Progenitor cell of endocrine pancreas (in vitro differentiated cells): ENCODE data around the gene RGPD8. TPM values are rescaled to one million over a fixed set of nuclear protein-coding genes. Genes with fewer than 3 reads are reported as not detected.
"Not testable (repeated sequence)": the region's sequence is repeated elsewhere in the genome, so short reads cannot be mapped to it uniquely, and the experiment has no call there.

ENCODE experiments used
- DNase-seq: peaks from one replicate; pipeline ENCODE4 v3.0.0; 2021; ENCODE audit warnings: low spot score; ENCODE audit not compliant: unreplicated experiment
- H3K27ac Mint-ChIP-seq: 2 replicates; pipeline ENCODE4 v1.8.0; 2021; ENCODE audit warnings: mild to moderate bottlenecking, moderate library complexity, mixed read lengths
- H3K27me3 Mint-ChIP-seq: 2 replicates; pipeline ENCODE4 v1.8.0; 2021; ENCODE audit warnings: mixed read lengths
- H3K36me3 Mint-ChIP-seq: 2 replicates; pipeline ENCODE4 v1.8.0; 2022; ENCODE audit warnings: mixed read lengths; ENCODE audit not compliant: insufficient read depth
- H3K4me1 Mint-ChIP-seq: 2 replicates; pipeline ENCODE4 v1.8.0; 2021; ENCODE audit warnings: low read depth, mixed read lengths
- H3K4me3 Mint-ChIP-seq: 2 replicates; pipeline ENCODE4 v1.8.0; 2021; ENCODE audit warnings: low read depth, mild to moderate bottlenecking, moderate library complexity, mixed read lengths
- H3K9me3 Mint-ChIP-seq: 2 replicates; pipeline ENCODE4 v1.8.0; 2021; ENCODE audit warnings: low read depth, mixed read lengths
- total RNA-seq: library from RNA; stranded (reverse); gene quantifications from 2 replicates; pipeline ENCODE4 v1.2.1, GENCODE V29; 2021
- TF ChIP-seq, protein P1 (sequence below): fragments of 200-600 bp; sonication (generic); IDR thresholded peaks from one replicate; pipeline ENCODE4 v1.5.0; 2021; ENCODE audit warnings: antibody characterized with exemption, mild to moderate bottlenecking; ENCODE audit not compliant: unreplicated experiment

RGPD8 gene
- total RNA-seq, 1 donor from 2014 or later: 11.3 TPM

GRCh38 chr2:112437405-112437831 is 4.0 kb upstream of the RGPD8 start:
- not testable (repeated sequence) for H3K4me1 Mint-ChIP-seq, H3K4me3 Mint-ChIP-seq, DNase-seq, H3K27ac Mint-ChIP-seq, H3K9me3 Mint-ChIP-seq, H3K36me3 Mint-ChIP-seq
- peaks cover 17% of the 10 kb centered on the region for H3K27me3 Mint-ChIP-seq

GRCh38 chr2:112436993-112437392 is 3.5 kb upstream of the RGPD8 start:
- H3K9me3 Mint-ChIP-seq, H3K4me1 Mint-ChIP-seq, H3K4me3 Mint-ChIP-seq, DNase-seq, H3K27ac Mint-ChIP-seq, H3K36me3 Mint-ChIP-seq: not testable (repeated sequence)
- peaks cover 13% of the 10 kb centered on the region for H3K27me3 Mint-ChIP-seq

DNA sequence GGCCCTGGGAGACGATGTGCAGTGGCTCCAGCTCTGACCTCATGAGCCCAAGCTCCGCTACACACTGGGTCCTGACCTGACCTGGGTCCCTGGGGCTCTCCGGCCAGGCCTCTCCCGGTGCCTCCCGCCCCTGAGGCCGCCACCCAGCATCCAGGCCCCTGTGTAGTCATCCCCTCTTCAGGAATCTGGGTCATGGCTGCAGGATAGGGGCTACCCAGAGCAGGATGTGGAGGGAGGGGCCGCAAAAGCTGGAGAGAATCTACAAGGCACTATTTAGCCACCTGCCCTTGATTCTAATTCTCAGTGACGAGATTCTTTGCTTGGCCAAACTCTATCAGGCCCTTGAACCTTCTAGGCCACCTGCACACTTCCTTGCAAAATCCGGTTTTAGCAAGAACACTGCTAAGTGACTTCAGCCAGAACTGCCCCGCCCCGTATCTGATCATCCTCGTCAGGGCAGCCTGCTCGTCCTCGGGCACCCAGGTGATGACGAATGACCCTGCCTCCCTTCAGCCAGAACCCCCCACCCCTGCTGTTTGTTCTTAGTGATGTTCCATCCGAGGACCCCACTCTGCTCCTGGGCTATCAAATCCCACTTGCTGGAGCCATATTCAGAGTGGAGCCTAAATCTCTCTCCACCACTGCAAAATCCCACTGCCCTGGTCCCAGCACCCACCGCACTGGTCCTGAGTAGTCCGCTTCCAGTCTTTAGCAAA is 2.4 kb upstream of the RGPD8 start:
- not testable (repeated sequence) for H3K9me3 Mint-ChIP-seq, H3K27ac Mint-ChIP-seq, DNase-seq, H3K36me3 Mint-ChIP-seq, H3K4me1 Mint-ChIP-seq, H3K4me3 Mint-ChIP-seq
- H3K27me3 Mint-ChIP-seq: peaks cover 12% of the 10 kb centered on the region

GRCh38 chr2:112434890-112435715 is 1.7 kb upstream of the RGPD8 start:
- H3K36me3 Mint-ChIP-seq, H3K9me3 Mint-ChIP-seq, H3K27ac Mint-ChIP-seq, H3K4me3 Mint-ChIP-seq, H3K4me1 Mint-ChIP-seq, DNase-seq: not testable (repeated sequence)
- H3K27me3 Mint-ChIP-seq: peaks cover 10% of the 10 kb centered on the region

- Mint-ChIP-seq H3K4me1 (peaks cover 2% of the 10 kb centered on the region), H3K27ac (no peak overlapping the region), H3K36me3 (peaks cover 3% of the 10 kb centered on the region), H3K9me3 (no peaks in the 10 kb centered on the region), H3K4me3 (no peak overlapping the region), H3K27me3 (peaks cover 10% of the 10 kb centered on the region)
- TF ChIP-seq, protein P1, sequence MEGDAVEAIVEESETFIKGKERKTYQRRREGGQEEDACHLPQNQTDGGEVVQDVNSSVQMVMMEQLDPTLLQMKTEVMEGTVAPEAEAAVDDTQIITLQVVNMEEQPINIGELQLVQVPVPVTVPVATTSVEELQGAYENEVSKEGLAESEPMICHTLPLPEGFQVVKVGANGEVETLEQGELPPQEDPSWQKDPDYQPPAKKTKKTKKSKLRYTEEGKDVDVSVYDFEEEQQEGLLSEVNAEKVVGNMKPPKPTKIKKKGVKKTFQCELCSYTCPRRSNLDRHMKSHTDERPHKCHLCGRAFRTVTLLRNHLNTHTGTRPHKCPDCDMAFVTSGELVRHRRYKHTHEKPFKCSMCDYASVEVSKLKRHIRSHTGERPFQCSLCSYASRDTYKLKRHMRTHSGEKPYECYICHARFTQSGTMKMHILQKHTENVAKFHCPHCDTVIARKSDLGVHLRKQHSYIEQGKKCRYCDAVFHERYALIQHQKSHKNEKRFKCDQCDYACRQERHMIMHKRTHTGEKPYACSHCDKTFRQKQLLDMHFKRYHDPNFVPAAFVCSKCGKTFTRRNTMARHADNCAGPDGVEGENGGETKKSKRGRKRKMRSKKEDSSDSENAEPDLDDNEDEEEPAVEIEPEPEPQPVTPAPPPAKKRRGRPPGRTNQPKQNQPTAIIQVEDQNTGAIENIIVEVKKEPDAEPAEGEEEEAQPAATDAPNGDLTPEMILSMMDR: no peak
- no peak for DNase-seq
Observed at GRCh38 chr2:112433932-112434730, 686 bp upstream of the RGPD8 start.

DNA sequence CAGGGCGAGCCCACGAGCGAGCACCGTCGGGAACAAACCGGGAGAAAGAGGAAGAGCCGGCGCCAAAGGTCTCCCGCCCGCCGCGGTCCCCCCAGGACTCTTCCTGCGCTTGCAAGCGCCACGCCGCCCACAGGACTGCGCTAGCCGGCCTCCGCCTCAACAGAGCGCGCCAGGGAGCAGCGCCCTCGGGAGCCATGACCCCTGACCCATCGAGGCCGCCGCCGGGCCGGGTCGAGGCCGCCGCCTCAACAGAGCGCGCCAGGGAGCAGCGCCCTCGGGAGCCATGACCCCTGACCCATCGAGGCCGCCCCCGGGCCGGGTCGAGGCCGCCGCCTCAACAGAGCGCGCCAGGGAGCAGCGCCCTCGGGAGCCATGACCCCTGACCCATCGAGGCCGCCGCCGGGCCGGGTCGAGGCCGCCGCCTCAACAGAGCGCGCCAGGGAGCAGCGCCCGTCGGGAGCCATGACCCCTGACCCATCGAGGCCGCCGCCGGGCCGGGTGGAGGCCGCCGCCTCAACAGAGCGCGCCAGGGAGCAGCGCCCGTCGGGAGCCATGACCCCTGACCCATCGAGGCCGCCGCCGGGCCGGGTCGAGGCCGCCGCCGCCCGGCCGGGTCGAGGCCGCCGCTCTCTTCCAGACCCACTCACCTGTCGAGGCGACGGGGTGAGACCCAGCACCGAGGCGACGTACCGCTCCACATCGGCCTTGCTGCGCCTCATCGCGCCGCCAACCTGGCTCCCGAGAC is 538 bp downstream of the RGPD8 start:
- H3K36me3 Mint-ChIP-seq, H3K4me1 Mint-ChIP-seq, DNase-seq, H3K27me3 Mint-ChIP-seq, H3K9me3 Mint-ChIP-seq, H3K27ac Mint-ChIP-seq: not testable (repeated sequence)
- peak overlapping the region; percentile 67 for H3K4me3 Mint-ChIP-seq

- DNase-seq, H3K4me1 Mint-ChIP-seq, H3K36me3 Mint-ChIP-seq, H3K27me3 Mint-ChIP-seq, H3K9me3 Mint-ChIP-seq: not testable (repeated sequence)
- peak overlapping the region; percentile 58 for H3K4me3 Mint-ChIP-seq
- peak overlapping the region; percentile 24 for H3K27ac Mint-ChIP-seq
Observed at GRCh38 chr2:112432390-112432734, 1.1 kb downstream of the RGPD8 start.

- H3K36me3 Mint-ChIP-seq: not testable (repeated sequence)
- peak overlapping the region; percentile 16 for H3K27ac Mint-ChIP-seq
- peak overlapping the region; percentile 35 for H3K4me3 Mint-ChIP-seq
Observed at GRCh38 chr2:112431587-112432295, 1.7 kb downstream of the RGPD8 start.

GRCh38 chr2:112424553-112424952 is 8.9 kb downstream of the RGPD8 start:
- H3K4me3 Mint-ChIP-seq, H3K9me3 Mint-ChIP-seq, H3K36me3 Mint-ChIP-seq, H3K27me3 Mint-ChIP-seq, DNase-seq, H3K27ac Mint-ChIP-seq, H3K4me1 Mint-ChIP-seq: not testable (repeated sequence)

More at GRCh38 chr2:112431587-112432295, 1.7 kb downstream of the RGPD8 start:
- H3K4me1 Mint-ChIP-seq, H3K27me3 Mint-ChIP-seq, DNase-seq, H3K9me3 Mint-ChIP-seq: not testable (repeated sequence)

DNA sequence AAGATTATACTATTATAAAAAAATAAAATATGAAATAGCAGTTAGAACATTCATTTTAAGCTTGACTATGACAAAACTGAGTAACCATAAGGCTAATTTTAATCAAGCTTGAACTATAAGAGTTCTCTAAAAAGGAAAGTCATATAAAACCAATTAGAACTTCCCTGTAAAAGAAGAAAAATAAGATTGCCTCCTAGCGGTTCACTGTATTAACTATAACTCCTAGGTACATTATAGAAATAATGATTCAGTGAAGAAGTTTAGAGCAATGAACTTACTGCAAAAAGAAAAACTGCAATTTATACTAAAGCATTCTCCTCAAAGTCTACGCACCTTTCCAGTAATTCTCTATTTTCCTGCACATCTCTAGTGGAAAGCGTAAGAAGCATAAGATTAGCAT is 16.6 kb downstream of the RGPD8 start:
- H3K4me3 Mint-ChIP-seq: not testable (repeated sequence)

GRCh38 chr2:112360055-112360454 is 73.4 kb downstream of the RGPD8 start:
- DNase-seq, H3K36me3 Mint-ChIP-seq, H3K9me3 Mint-ChIP-seq, H3K4me1 Mint-ChIP-seq, H3K4me3 Mint-ChIP-seq, H3K27me3 Mint-ChIP-seq, H3K27ac Mint-ChIP-seq: not testable (repeated sequence)

More for the DNA sequence above, 16.6 kb downstream of the RGPD8 start:
- not testable (repeated sequence) for H3K9me3 Mint-ChIP-seq, H3K27me3 Mint-ChIP-seq, H3K27ac Mint-ChIP-seq, H3K36me3 Mint-ChIP-seq, H3K4me1 Mint-ChIP-seq, DNase-seq
